ENCODE measurements around the gene ICAM4.
"Not testable (repeated sequence)": the region's sequence is repeated elsewhere in the genome, so short reads cannot be mapped to it uniquely, and the experiment has no call there.

Gene ICAM4, protein sequence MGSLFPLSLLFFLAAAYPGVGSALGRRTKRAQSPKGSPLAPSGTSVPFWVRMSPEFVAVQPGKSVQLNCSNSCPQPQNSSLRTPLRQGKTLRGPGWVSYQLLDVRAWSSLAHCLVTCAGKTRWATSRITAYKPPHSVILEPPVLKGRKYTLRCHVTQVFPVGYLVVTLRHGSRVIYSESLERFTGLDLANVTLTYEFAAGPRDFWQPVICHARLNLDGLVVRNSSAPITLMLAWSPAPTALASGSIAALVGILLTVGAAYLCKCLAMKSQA

DNA sequence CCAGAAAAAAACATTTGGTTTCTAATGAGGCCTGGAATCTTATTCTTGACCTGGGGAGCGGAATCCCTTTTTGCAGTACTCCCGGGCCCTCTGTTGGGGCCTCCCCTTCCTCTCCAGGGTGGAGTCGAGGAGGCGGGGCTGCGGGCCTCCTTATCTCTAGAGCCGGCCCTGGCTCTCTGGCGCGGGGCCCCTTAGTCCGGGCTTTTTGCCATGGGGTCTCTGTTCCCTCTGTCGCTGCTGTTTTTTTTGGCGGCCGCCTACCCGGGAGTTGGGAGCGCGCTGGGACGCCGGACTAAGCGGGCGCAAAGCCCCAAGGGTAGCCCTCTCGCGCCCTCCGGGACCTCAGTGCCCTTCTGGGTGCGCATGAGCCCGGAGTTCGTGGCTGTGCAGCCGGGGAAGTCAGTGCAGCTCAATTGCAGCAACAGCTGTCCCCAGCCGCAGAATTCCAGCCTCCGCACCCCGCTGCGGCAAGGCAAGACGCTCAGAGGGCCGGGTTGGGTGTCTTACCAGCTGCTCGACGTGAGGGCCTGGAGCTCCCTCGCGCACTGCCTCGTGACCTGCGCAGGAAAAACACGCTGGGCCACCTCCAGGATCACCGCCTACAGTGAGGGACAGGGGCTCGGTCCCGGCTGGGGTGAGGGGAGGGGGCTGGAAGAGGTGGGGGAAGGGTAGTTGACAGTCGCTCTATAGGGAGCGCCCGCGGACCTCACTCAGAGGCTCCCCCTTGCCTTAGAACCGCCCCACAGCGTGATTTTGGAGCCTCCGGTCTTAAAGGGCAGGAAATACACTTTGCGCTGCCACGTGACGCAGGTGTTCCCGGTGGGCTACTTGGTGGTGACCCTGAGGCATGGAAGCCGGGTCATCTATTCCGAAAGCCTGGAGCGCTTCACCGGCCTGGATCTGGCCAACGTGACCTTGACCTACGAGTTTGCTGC is at the start of gene ICAM4:
ICAM4 (plus strand) TSS at position 153 of the 935 bp plus-strand sequence; CDS start at position 211, 58 bp downstream.
- DNase-seq (ENCODE audit: low spot score), result peak; percentile 89

DNA sequence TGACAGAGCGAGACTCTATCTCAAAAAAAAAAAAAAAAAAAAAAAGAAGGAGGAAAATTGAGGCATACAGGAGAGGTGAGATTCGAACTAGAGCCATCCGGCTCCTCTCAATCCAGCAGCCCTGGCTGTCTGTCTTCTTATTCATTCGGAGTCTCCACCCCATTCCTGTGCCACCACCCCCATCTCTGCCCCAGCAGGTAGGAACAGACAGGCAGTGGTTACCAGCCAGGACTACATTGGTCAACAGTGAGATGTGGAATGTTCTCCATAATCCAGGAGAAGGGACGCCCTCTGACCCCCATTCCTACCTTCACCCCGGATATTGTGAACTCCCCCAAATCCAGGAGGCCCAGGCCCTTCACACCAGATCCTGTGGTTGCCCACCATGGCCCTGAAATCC is 49.1 kb upstream of the ICAM4 start:
- DNase-seq (ENCODE audit: low spot score), result no peak

DNA sequence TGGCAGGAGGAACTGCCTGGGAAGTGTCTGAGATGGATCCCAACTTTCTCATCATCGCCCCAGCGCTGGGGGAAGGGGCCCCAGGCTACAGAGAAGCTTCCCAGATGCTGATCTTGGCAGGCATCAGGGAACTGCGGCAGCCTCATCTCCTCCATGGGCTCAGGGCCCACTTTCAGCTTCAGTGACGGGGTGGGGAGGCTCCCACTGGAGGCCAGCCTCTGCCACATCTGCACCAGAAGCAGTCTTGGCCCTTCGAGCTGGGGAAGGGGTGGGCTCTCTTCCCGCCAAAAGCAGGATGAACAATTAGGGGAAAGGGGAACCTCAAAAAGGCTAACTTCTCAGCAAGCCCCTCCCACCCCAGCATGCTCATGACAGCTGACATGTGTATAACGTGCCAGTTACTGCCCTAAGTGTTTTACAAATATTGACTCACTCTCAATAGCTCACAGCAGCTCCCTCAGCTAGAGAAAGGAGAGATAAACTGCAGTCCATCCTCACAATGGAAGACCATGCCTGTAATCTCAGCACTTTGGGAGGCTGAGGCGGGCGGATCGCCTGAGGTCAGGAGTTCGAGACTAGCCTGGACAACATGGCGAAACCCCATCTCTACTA is 48.5 kb upstream of the ICAM4 start:
- DNase-seq (ENCODE audit: low spot score), result no peak

DNA sequence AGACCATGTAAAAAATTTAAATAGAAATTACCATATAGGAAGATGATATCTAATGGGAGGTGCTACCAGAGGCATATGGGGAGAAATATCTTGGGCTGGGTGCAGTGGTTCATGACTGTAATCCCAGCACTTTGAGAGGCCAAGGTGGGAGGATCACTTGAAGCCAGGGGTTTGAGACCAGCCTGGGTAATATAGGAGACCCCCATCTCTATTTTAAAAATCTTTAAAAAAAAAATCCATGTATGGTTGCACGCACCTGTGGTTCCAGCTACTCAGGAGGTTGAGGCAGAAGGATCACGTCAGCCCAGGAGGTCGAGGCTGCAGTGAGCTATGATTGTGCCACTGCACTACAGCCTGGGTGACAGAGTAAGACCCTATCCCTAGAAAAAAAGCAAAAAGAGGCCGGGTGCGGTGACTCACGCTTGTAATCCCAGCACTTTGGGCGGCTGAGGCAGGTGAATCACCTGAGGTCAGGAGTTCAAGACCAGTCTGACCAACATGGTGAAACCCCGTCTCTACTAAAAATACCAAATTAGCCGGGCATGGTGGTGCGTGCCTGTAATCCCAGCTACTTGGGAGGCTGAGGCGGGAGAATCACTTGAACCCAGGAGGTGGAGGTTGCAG is 44.8 kb upstream of the ICAM4 start:
- not testable (repeated sequence) for DNase-seq (ENCODE audit: low spot score)

DNA sequence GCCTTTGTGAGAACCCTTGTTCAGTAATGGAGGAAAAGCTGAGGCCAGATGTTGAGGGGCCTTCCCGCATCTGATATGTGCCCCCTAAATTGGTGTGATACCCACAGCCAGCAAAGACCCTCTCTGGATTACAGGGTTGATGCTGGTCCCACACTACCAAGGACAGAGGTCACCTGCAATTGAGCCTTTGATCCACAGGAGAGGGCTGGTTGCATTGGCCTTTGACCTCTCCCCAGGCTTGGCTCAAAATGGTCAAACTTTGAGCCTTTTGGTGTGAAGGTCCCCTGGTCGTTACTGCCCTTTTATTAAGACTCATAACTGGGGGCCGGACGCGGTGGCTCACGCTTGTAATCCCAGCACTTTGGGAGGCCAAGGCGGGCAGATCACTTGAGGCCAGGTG is 43.1 kb upstream of the ICAM4 start:
- no peak for DNase-seq (ENCODE audit: low spot score)

DNA sequence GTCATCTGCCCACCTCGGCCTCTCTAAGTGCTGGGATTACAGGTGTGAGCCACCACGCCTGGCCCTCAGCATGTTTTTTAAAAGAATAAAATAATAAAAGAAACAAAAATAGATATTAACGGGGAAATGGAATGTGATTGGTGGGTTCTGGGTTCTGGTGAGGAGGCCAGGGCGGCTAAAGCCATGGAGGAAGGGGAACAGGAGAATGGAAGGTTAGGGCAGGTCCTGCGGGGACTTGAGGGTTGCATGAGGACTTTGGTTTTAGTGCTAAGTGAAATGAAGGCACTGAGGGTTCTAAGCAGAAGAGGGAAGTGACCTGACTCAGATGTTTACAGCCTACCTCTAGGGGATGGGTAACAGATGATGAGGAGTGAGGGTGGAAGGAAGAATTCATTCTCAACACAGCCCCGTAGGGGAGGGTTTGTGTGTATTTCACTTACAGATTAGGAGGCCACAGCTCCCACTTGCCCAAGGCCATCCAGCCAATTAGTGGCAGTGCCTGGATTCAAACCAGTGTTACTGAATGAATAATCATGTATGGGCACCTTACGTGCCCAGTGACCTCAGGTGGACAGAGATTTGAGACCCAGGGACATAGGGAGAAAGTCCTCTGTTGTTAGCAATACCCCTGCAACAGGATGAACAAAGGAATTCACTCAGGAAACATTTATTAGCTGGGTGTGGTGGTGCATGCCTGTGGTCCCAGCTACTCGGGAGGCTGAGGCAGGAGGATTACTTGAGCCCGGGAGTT is 41.4 kb upstream of the ICAM4 start:
- no peak for DNase-seq (ENCODE audit: low spot score)

DNA sequence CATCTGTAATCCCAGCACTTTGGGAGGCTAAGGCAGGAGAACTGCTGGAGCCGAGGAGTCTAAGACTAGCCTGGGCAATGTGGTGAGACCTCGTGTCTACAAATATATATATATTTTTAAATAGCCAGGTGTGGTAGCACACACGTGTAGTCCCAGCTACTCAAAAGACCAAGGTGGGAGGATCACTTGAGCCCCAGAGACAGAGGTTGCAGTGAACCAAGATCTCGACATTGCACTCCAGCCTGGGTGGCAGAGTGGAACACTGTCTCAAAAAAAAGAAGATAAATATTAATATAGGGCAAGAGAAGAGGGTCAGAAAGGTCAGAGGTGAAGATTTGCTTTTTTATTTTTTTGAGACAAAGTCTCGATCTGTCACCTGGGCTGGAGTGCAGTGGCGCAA is 40.2 kb upstream of the ICAM4 start:
- no peak for DNase-seq (ENCODE audit: low spot score)

DNA sequence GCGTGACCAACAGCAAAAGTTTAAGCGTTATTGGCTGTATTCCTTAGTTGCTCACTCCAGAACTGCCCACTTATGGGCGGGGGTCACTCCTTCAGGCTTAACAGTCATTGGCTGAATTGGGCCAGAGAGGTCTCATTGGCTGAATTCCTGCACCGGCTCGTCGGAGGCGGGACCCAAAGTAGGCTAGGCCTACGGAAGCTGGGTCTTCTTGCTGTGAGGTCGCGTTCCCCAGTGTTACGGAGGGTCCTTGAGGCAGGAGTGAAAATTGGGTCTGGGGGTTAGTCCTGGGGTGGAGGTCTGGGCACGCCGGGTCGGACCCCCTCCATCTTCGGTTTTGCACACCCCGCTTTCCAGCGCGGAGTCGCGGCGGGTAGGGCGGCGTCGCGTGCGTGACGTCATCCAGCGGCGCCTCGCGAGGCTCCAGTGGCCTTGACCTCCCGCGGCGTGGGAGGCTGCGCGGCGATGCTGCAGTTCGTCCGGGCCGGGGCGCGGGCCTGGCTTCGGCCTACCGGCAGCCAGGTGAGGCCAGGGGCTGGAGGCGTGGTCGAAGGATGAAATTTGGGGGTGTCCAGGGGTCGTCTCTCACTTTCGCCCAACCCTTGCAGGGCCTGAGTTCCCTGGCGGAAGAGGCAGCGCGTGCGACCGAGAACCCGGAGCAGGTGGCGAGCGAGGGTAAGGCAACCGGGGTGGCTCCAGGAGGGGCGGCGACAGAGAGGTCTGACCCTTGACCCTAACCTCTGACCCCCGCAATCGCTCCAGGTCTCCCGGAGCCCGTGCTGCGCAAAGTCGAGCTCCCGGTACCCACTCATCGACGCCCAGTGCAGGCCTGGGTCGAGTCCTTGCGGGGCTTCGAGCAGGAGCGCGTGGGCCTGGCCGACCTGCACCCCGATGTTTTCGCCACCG is 34.7 kb upstream of the ICAM4 start, which contains the start of gene MRPL4:
MRPL4 (plus strand) TSS at position 423 of the 903 bp plus-strand sequence; CDS start at position 463, 40 bp downstream.
- DNase-seq (ENCODE audit: low spot score), result peak; percentile 99

DNA sequence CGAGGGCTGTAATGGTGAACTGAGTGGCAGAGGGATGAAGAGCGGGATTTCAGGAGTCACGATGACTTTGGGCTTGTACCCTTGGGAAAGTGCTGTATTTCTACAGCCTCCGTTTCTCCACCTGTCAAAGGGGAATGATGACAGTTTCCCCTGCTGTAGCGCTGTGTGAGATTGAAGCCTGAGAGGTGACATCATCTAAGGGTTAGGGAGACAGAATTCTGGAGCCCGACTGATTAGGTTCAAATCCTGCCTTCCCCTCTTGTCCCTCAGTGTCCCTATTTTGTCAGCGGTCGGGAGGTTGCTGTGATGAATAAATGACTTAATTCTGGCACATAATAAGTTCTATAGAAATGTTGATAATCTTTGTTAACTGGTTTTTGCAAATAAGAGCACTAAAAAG is 34.0 kb upstream of the ICAM4 start:
- no peak for DNase-seq (ENCODE audit: low spot score)

DNA sequence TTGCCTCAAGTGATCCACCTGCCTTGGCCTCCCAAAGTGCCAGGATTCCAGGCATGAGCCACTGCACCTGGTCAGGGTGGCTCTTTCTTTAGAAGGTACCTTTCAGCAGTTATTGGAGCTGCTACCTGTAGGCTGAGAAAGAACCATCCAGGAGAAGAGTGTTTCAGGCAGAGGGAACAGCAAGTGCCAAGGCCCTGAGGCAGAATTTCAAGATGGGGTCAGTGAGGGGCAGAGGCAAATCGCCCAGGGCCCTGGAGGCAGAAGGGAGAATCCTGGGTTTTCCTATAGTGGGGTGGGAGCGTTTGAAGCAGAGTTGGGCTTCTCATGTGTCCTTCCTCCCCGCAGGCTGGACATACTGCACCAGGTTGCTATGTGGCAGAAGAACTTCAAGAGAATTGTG is 32.5 kb upstream of the ICAM4 start:
- no peak for DNase-seq (ENCODE audit: low spot score)

DNA sequence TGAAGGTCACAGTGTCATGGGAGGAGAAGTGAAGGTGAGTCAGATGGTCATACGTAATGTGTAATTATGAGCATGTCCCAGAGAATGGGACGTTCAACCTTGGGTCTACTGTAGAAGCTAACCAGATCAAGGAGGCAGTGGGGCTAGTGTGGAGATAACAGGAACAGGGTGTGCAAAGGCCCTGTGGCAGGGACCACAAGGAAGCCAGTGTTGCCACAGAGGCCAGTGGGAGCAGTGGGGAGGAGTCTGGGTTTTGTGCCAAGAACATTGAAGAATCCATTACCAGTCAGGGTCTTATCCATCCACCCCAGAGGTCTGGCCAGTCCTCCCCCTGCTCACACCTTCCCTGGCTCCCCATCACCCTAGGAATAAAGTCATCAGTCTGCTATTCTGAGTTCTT is 31.4 kb upstream of the ICAM4 start:
- DNase-seq (ENCODE audit: low spot score), result no peak

DNA sequence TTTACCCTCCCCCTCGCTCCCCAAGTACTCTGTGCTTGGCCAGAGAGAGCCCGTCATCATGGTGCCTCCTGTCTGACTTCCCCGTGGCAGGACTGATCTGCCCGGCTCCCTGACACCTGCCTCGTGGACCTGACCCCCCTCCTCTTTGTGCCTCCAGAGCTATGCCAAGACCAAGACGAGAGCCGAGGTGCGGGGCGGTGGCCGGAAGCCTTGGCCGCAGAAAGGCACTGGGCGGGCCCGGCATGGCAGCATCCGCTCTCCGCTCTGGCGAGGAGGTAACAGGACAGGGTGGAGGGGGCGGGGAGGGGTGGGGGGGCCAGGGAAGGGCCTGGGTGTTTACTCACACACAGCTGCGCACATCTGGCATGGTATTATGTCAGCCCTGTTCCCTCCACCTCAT is 30.2 kb upstream of the ICAM4 start:
- no peak for DNase-seq (ENCODE audit: low spot score)

DNA sequence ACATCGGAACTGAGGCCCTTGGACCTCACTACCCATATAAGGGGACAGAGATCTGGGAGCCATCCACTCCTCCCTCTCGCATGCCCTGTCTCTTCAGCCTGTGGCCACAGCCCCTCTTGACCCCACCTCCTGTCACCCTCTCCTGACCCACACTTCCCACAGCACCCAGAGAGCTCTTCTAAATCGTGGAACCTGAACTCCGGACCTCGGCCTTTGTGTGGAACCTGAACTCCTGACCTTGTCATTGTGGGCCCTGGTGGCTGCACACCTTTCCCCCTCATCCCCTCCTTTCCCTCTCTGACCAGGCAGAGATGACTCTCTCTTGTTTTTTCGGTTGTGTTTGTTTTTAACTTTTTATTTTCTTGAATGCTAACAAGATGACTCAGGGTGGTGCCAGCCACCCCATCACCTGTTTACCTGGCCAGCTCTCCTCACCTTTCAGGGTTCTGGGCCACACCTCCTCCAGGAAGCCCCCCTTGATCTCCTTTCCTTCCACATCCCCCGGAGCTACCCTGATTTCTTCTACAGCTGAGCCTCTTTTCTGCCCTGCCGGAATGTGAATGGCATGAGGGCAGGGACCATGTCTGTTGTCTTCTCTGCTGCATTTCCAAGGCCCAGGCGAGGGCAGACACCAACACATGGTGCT is 29.7 kb upstream of the ICAM4 start:
- no peak for DNase-seq (ENCODE audit: low spot score)

DNA sequence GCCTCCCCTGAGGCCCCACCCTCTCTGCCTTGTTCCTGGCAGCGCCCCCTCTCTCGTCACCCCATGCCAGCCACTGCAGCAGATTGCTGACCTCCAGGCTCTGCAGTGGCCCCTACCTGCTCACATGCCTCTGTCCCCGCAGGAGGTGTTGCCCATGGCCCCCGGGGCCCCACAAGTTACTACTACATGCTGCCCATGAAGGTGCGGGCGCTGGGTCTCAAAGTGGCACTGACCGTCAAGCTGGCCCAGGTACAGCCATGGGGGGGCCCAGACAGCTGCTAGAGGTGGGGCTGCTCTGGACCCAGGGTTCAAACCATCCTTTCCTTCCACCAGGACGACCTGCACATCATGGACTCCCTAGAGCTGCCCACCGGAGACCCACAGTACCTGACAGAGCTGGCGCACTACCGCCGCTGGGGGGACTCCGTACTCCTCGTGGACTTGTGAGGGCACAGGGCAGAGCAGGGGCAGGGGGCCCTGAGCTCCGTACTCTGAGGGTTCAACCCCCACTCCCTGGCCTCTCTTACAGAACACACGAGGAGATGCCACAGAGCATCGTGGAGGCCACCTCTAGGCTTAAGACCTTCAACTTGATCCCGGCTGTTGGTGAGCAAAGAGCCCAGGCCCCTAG is 28.6 kb upstream of the ICAM4 start:
- no peak for DNase-seq (ENCODE audit: low spot score)

DNA sequence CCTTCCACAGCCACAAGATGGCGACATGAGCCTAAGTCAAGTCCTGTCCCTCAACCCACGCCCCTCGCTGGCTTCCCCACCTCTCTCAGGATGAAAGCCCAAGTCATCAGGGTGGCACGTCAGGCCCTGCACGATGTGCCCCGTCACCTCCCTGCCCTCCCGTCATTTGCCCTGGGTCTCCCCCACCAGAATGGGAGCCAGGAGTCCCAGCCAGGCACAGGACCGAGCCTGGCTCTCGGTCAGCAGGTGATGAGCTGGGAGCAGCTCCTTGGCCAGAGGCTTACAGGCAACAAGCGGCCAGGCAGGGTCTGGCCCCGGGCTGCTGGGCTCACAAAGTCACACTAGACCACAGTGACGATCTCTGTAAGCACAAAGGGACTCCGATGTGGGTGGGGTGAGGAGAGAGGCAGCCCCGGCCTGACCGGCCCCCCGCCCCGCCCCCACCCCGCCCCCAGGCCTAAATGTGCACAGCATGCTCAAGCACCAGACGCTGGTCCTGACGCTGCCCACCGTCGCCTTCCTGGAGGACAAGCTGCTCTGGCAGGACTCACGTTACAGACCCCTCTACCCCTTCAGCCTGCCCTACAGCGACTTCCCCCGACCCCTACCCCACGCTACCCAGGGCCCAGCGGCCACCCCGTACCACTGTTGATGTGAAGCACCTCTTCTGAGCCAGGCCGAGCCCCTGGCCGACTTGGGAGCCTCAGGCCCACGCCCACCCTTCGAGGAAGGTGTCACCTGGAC is 27.4 kb upstream of the ICAM4 start:
- peak; percentile 88 for DNase-seq (ENCODE audit: low spot score)

DNA sequence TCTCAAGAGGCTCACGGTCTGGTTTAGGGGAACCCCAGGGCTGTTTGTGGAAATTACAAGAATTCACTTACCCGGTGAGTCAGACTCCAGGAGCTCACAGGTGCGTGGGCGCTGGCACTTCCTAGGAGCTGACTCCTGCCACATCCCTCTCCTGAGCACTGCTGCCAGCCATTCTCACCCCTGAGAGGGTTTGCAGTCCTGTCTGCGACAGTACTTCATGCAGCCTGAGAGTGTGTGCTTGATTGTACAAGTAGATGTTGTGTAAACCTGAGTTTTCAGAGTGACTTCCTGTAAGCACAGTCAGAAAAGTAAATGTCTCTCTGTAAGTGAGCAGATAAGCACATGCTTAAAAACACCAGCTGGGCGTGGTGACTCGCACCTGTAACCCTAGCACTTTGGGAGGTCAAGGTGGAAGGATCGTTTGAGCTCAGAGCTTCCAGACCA is 26.6 kb upstream of the ICAM4 start:
- DNase-seq (ENCODE audit: low spot score), result no peak

DNA sequence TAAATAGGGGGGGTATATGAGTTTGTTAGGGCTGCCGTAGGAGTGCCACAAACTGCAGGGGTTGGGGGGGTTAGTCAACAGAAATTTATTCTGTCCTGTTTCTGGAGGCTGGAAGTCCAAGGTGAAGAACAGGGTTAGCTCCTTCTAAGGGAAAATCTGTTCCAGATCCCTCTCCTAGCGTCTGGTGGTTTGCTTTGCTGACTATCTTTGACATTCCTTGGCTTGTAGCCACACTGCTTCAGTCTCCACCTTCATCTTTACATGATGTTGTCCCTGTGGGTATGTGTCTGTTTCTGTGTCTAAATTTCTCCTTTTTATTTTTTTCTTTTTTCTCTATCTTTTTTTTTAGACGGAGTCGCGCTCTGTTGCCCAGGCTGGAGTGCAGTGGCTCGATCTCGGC is 24.0 kb upstream of the ICAM4 start:
- no peak for DNase-seq (ENCODE audit: low spot score)

DNA sequence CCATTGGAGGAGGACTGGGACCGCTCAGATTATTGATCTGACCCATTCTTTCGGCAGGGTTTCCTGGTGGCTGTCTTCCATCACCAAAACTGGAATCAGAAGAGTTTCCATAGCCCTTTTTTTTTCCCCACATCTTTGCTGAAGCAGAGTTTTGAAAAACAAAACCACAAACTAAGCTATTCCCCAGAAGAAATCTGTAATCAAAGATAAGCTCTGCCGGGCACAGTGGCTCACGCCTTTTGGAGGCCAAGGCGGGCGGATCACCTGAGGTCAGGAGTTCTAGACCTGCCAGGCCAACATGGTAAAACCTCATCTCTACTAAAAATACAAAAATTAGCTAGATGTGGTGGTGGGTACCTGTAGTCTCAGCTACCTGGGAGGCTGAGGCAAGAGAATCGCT is 20.0 kb upstream of the ICAM4 start:
- DNase-seq (ENCODE audit: low spot score), result no peak

DNA sequence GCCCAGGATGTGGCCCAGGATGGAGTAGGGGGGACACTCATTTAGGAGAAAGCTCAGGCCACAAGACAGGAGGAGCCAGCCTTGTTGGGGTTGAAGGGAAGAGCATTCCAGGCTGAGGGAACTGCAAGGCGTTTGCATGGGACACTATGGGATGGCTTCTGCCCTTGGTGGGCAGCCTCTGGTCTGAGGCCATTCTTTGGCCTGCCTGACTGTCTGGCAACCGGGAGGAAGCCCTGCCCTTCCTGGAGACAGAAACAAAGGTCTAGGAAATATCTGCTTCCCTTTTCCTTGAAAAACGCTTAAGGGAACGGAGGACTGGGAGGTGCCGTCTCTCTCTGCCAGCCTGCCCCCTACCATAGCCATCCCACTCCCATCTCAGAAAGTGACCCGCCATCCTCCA is 18.7 kb upstream of the ICAM4 start:
- no peak for DNase-seq (ENCODE audit: low spot score)
